ENCODE results near the gene AOC3. TPM values are rescaled to one million over a fixed set of nuclear protein-coding genes. Genes with fewer than 3 reads are reported as not detected.
"Not testable (repeated sequence)": the region's sequence is repeated elsewhere in the genome, so short reads cannot be mapped to it uniquely, and the experiment has no call there.

Gene AOC3
- polyA plus RNA-seq, 1 donor: 27.0 TPM

DNA sequence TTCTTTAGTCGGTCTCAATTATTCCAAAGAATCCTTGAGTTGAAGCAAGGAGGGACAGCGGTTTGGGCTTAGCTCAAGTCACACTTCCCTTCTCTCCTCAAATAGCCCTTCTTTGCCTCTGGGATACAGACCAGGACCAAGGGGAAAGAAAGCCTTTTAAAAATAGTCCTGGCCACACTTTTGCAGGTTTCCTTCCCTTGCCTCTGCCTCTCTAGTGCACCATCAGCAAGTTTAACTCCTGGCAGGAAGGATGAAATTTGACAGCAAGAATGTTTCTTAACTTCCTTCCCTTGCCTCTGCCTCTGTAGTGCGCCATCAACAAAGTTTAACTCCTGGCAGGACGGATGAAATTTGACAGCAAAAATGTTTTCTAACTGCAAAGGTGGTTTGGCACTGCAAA is 42.4 kb downstream of the AOC3 start:
- DNase-seq: peak; percentile 45

DNA sequence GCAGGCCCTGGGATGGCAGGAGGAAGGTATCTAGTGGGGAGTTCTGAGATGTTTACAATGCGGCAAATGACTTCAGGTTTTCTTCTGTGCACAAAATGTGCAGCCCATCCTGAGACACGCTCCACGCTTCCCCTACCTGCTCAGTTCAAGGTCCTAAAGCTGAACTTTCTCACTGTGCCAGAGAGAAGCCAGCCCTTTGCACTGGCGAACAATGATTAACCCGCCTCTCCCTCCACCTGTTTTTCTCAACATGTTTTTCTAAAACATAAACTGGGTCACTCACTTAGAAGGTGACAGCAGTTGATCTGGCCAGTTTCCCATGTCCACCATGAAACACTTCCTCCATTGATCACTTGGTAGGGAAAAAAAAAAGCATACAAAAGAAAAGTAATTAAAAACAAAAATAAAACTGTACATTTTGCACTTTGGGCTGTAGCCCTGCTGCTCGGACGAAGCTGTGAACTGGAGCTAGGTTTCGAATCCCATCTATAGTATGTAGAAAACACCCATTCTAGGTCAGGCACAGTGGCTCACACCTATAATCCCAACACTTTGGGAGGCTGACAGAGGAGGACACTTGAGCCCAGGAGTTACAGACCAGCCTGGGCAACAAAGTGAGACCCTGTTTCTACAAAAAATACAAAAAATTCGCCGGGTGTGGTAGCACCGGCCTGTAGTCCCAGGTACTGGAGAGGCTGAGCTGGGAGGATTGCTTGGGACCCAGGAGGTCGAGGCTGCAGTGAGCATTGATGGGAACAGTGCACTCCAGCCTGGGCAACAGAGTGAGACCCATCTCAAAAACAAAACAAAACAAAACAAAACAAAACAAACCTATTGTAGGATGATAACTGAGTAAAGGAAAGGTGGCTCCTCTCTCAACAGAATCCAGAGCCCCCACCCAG is 43.5 kb downstream of the AOC3 start:
- DNase-seq: no peak

DNA sequence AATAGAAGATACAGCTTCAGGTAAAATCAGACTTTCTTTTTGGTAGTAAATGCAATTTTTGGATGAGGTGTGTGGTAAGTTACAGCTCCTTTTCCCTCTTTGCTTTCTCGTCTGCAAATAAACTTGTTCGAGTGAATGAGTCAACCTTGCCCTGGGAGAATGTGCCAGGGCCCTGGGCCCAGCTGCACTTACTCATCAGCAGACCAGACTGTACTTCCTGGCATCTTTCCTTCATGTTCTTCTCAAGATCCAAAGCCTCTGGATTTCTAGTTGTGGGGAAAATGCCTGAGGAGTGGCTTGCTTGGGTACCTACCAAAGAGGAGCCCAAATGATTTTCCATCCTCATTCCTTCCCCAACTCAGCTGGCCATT is 44.2 kb downstream of the AOC3 start:
- DNase-seq: peak; percentile 78

- DNase-seq: no peak
Measured at GRCh38 chr17:42898147-42898811, 47.3 kb downstream of the AOC3 start.

DNA sequence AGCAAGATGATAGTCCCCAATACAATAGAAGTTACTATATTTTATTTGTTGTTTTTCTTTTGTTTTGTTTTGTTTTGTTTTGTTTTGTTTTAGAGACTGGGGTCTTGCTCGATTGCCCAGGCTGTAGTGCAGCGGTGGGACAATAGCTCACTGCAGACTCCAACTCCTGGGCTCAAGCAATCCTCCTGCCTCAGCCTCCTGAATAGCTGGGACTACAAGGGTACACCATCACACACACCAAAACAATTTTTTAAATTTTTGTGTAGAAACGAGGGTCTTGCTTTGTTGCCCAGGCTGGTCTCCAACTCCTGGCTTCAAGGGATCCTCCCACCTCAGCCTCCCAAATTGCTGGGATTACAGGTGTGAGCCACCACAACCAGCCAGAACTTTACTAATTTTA is 49.0 kb downstream of the AOC3 start:
- not testable (repeated sequence) for DNase-seq

DNA sequence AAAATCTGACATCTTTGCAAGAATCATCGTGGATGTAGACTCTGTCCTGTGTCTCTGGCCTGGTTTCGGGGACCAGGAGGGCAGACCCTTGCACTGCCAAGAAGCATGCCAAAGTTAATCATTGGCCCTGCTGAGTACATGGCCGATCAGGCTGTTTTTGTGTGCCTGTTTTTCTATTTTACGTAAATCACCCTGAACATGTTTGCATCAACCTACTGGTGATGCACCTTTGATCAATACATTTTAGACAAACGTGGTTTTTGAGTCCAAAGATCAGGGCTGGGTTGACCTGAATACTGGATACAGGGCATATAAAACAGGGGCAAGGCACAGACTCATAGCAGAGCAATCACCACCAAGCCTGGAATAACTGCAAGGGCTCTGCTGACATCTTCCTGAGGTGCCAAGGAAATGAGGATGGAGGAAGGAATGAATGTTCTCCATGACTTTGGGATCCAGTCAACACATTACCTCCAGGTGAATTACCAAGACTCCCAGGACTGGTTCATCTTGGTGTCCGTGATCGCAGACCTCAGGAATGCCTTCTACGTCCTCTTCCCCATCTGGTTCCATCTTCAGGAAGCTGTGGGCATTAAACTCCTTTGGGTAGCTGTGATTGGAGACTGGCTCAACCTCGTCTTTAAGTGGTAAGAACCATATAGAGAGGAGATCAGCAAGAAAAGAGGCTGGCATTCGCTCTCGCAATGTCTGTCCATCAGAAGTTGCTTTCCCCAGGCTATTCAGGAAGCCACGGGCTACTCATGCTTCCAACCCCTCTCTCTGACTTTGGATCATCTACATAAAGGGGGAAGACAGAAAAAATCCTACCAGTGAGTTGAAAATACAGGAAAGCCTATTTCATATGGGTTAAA is 49.7 kb downstream of the AOC3 start, which contains the start of gene G6PC1:
G6PC1 (plus strand) TSS at position 340 of the 872 bp plus-strand sequence; CDS start at position 418, 78 bp downstream.
- DNase-seq: no peak

GRCh38 chr17:42901535-42902229 is 50.7 kb downstream of the AOC3 start:
- no peak for DNase-seq

- DNase-seq: no peak
Measured at GRCh38 chr17:42904110-42904469, 53.1 kb downstream of the AOC3 start.

DNA sequence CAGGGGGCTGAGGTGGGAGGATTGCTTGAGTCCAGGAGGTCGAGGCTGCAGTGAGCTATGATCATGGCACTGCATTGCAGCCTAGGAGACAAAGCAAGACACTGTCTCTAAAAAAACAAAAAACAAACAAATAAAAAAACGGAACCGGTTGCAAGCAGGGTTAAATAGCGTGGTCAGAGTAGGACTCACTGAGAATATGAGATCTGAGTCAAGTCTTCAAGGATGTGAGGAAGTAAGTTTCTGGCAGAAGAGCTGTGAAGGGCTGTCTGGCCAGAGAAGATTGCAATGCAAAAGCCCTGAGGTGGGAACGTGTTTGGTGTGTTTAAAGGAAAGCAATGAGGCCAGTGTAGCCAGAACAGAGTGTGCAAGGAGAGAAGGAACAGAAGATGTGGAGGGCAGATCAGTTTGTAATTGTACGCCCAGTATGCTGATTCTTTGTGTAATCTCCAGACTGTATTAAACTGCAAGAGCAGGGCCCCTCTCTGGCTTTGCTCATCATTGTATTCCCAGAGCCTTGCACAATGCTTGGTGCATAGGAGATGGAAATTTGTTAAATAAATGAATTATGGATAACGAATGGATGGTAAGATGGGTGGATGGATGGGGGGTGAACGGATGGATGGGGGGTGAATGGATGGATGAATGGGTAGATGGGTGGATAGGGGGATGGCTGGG is 55.9 kb downstream of the AOC3 start:
- no peak for DNase-seq

Other genes with a start within 250 kb of the AOC3 start
- 39.5 TPM for gene RETREG3, start 241.8 kb upstream of the AOC3 start, polyA plus RNA-seq (ENCODE audit: insufficient read length)
- 33.6 TPM for gene TUBG1, start 241.5 kb upstream of the AOC3 start, polyA plus RNA-seq (ENCODE audit: insufficient read length)
- 14.7 TPM for gene TUBG2, start 191.9 kb upstream of the AOC3 start, polyA plus RNA-seq (ENCODE audit: insufficient read length)
- gene PLEKHH3, start 174.2 kb upstream of the AOC3 start, polyA plus RNA-seq (ENCODE audit: insufficient read length): 62.6 TPM
- 3.2 TPM for gene CCR10, start 169.4 kb upstream of the AOC3 start, polyA plus RNA-seq (ENCODE audit: insufficient read length)
- gene CNTNAP1, start 168.7 kb upstream of the AOC3 start, polyA plus RNA-seq (ENCODE audit: insufficient read length): 12.1 TPM
- gene EZH1, start 106.2 kb upstream of the AOC3 start, polyA plus RNA-seq (ENCODE audit: insufficient read length): 27.3 TPM
- gene RAMP2, start 90.0 kb upstream of the AOC3 start, polyA plus RNA-seq (ENCODE audit: insufficient read length): 69.2 TPM
- 30.0 TPM for gene VPS25, start 77.8 kb upstream of the AOC3 start, polyA plus RNA-seq (ENCODE audit: insufficient read length)
- gene WNK4, start 70.6 kb upstream of the AOC3 start, polyA plus RNA-seq (ENCODE audit: insufficient read length): 0.19 TPM
- 53.5 TPM for gene COA3, start 52.5 kb upstream of the AOC3 start, polyA plus RNA-seq (ENCODE audit: insufficient read length)
- 0.70 TPM for gene CNTD1, start 52.3 kb upstream of the AOC3 start, polyA plus RNA-seq (ENCODE audit: insufficient read length)
- gene BECN1, start 26.9 kb upstream of the AOC3 start, polyA plus RNA-seq (ENCODE audit: insufficient read length): 49.3 TPM
- 48.1 TPM for gene PSME3, start 17.8 kb upstream of the AOC3 start, polyA plus RNA-seq (ENCODE audit: insufficient read length)
- gene AOC2, start 6.6 kb upstream of the AOC3 start, polyA plus RNA-seq (ENCODE audit: insufficient read length): 1.0 TPM
- not detected for gene G6PC1, start 49.6 kb downstream of the AOC3 start, polyA plus RNA-seq (ENCODE audit: insufficient read length)
- gene AARSD1, start 113.3 kb downstream of the AOC3 start, polyA plus RNA-seq (ENCODE audit: insufficient read length): 56.9 TPM
- gene PTGES3L, start 128.9 kb downstream of the AOC3 start, polyA plus RNA-seq (ENCODE audit: insufficient read length): 69.1 TPM
- gene RUNDC1, start 129.4 kb downstream of the AOC3 start, polyA plus RNA-seq (ENCODE audit: insufficient read length): 9.6 TPM
- gene RPL27, start 147.2 kb downstream of the AOC3 start, polyA plus RNA-seq (ENCODE audit: insufficient read length): 2,367 TPM
- gene IFI35, start 155.6 kb downstream of the AOC3 start, polyA plus RNA-seq (ENCODE audit: insufficient read length): 7.2 TPM
- 68.5 TPM for gene VAT1, start 171.2 kb downstream of the AOC3 start, polyA plus RNA-seq (ENCODE audit: insufficient read length)
- 0.45 TPM for gene RND2, start 174.0 kb downstream of the AOC3 start, polyA plus RNA-seq (ENCODE audit: insufficient read length)